ENCODE results near the gene KLHL4.
"Not testable (repeated sequence)": the region's sequence is repeated elsewhere in the genome, so short reads cannot be mapped to it uniquely, and the experiment has no call there.

Gene KLHL4

DNA sequence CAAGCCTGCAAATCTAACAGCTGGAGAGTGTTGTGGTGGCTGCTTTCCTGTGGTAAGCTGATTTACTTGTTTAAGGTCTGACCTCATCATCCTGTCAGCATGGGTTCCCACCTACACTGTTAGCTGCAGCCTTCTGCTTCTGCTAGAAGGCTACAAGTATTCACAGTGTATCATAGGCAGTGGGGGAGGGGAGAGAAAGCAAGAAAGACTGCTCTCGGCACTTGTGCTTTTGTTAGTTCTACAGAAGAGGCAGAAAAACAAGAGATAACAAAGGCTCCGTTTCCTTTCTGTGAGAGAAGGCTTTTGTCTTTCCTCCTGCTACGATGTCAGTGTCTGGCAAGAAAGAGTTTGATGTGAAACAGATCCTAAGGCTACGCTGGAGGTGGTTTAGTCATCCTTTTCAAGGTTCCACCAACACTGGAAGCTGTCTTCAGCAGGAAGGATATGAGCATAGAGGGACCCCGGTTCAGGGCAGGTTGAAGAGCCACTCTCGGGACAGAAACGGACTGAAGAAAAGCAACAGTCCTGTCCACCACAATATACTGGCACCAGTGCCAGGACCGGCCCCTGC lies at the start of gene KLHL4:
Gene KLHL4 (plus strand): TSS at position 232 of the 571 bp plus-strand sequence. CDS start 92 bp downstream, at position 324.
- DNase-seq (ENCODE audit: low read depth in 1 of 2, low spot score in 1 of 2) = no peak

DNA sequence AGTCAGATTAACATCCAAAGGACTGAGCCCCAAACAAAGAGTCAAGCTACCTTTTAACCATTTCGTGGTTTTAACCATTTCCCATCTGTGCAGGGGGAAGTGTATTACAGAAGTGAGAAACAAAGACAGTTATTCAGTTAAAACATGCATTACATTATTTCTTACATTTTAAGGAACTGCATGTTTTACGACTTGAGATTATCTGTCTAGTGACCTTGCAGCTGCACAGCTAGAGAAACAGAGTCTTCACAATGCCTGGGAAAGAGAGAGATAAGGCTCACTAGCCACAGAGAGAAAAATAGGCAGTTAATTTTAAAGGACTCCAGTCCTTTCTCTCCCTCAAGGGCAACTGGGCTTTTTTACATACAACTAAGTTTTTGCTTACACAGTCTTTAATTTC lies 48.7 kb upstream of the KLHL4 start:
- DNase-seq (ENCODE audit: low read depth in 1 of 2, low spot score in 1 of 2) = no peak

- no peak for DNase-seq (ENCODE audit: low read depth in 1 of 2, low spot score in 1 of 2)
Measured at GRCh38 chrX:87475793-87476192, 41.8 kb upstream of the KLHL4 start.

- not testable (repeated sequence) for DNase-seq (ENCODE audit: low read depth in 1 of 2, low spot score in 1 of 2)
Measured at GRCh38 chrX:87478703-87479102, 38.9 kb upstream of the KLHL4 start.

GRCh38 chrX:87489071-87489470 lies 28.5 kb upstream of the KLHL4 start:
- DNase-seq (ENCODE audit: low read depth in 1 of 2, low spot score in 1 of 2) = no peak

GRCh38 chrX:87515836-87516235 lies 1.8 kb upstream of the KLHL4 start:
- no peak for DNase-seq (ENCODE audit: low read depth in 1 of 2, low spot score in 1 of 2)

- no peak for DNase-seq (ENCODE audit: low read depth in 1 of 2, low spot score in 1 of 2)
Measured at GRCh38 chrX:87516717-87517121, 883 bp upstream of the KLHL4 start.

- DNase-seq (ENCODE audit: low read depth in 1 of 2, low spot score in 1 of 2) = no peak
Measured at GRCh38 chrX:87518504-87518903, 902 bp downstream of the KLHL4 start.

DNA sequence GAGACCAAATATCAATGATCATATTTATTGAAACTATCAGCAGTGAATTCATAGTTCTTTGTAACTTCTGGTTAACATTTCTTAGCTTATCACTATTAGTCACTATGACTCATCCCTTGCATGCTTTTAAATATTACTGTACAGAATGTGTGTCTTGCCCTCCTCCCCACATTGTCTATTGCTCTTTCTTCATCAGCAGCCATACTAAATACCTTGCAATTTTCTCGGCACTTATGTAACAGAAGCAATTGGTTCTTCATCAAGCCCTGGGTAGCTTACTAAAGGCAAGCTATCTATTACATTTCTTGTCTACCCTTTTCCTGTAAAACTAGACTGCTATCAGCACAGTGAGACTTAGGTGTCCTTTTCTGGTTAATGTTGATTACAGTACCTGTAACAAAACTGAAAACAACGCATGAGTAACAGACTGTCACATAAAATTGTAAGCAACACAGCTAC lies 8.2 kb downstream of the KLHL4 start:
- no peak for DNase-seq (ENCODE audit: low read depth in 1 of 2, low spot score in 1 of 2)

DNA sequence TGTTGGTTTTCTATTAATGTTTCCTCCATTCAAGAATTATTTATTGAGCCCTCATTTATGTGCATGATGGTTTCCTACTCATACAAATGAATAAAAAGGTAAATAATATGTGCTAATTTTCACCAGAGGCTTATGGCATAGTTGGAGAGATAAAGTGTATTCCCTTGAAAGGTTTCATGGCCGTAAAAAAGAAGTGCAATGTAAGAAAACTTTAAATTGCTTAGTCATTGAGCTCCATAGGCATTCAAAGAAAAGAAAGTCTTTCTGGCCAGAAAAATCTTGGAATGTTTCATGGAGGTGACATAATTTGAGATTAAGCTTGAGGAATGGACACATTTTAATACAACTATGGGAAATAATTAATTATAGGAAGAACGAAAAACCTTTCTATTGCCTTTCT lies 8.7 kb downstream of the KLHL4 start:
- no peak for DNase-seq (ENCODE audit: low read depth in 1 of 2, low spot score in 1 of 2)

DNA sequence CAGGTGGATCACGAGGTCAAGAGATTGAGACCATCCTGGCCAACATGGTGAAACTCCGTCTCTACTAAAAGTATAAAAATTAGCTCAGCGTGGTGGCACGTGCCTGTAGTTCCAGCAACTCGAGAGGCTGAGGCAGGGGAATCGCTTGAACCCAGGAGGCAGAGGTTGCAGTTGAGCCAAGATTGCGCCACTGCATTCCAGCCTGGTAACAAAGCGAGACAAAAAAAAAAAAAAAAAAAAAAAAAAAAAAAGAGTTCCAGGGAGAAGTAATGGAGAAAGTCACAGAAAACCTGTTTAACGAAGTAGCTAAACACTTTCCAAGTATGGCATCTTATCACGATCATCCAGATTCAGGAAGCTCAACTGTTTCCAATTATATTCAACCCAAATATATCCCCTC lies 10.9 kb downstream of the KLHL4 start:
- DNase-seq (ENCODE audit: low read depth in 1 of 2, low spot score in 1 of 2) = no peak

- DNase-seq (ENCODE audit: low read depth in 1 of 2, low spot score in 1 of 2) = no peak
Measured at GRCh38 chrX:87571964-87572363, 54.4 kb downstream of the KLHL4 start.

DNA sequence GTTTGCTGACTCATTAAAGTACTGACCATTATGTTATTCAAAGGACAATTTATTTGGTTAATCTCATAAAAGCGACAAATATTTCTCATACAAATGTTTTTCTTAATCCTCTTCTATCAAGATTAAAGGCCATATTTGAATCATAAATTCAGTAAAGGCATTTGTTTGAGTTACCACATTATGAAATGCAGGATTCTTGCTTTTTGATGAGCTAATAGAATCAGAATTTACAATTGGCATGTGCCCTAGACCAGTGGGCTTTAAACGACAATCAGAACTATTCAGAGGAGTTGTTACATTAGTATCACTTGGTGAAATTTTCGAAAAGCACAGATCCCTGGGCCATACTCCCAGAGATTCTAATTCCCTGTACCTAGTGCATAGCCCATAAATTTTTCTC lies 55.3 kb downstream of the KLHL4 start:
- no peak for DNase-seq (ENCODE audit: low read depth in 1 of 2, low spot score in 1 of 2)

DNA sequence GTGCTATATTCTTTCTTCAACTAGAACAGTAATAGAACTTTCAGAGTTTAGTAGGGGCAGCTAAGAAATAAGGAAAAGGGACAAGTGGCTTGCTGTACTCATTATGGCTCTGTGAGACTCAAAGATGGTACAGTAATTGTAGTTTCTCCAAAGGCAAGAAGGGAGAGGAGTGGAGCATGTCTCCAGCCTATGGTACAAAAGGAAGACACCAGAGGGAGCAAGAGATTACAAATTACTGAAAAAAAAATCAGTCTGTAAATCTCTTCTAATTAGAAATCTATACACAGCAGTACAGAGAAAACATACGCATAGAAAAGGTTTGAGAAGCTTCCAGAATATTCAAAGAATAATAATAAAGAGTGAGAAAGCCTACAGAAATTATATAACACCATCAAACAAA lies 61.4 kb downstream of the KLHL4 start:
- DNase-seq (ENCODE audit: low read depth in 1 of 2, low spot score in 1 of 2) = no peak

DNA sequence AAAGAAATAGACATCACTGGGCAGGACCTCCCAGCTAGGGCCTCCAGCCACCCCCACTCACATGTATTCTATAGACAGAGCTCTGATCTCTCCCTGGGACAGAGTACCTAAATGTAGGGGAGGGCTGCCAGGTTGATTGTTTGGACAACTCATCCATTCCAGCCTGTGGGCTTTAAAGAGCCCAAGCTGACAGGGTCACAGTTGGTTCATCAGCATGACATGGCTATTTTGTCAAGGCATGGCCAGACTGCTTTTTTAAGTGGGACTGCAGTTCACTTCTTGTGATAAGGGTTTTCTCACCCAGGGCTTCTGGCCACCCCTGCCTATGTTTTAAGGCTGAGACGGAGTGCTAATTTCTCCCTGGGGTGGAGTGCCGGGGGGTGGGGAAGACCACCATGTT lies 63.3 kb downstream of the KLHL4 start:
- DNase-seq (ENCODE audit: low read depth in 1 of 2, low spot score in 1 of 2) = no peak

- no peak for DNase-seq (ENCODE audit: low read depth in 1 of 2, low spot score in 1 of 2)
Measured at GRCh38 chrX:87582453-87582852, 64.9 kb downstream of the KLHL4 start.

GRCh38 chrX:87583679-87584078 lies 66.1 kb downstream of the KLHL4 start:
- no peak for DNase-seq (ENCODE audit: low read depth in 1 of 2, low spot score in 1 of 2)

- DNase-seq (ENCODE audit: low read depth in 1 of 2, low spot score in 1 of 2) = no peak
Measured at GRCh38 chrX:87616371-87616770, 98.8 kb downstream of the KLHL4 start.

GRCh38 chrX:87621697-87622096 lies 104.1 kb downstream of the KLHL4 start:
- no peak for DNase-seq (ENCODE audit: low read depth in 1 of 2, low spot score in 1 of 2)

DNA sequence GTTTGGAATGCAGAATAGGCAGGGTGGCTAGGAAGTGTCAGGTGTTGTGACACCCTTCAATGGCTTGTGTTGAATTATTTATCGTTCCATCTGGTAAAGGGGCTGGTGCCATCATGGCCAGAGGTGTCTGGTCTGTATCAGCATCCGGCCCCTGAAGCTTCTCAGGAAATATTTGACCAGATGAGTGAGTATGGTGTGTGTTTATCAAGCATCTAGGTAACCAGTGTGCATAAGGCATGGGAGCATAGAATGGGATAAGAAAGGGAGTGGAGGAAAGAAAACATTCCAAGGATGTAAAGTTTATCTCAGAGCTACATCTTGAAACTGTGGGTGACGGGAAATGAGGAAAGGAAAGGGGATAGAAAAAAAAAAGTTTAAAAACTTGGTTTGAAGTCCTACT lies 109.4 kb downstream of the KLHL4 start:
- DNase-seq (ENCODE audit: low read depth in 1 of 2, low spot score in 1 of 2) = no peak

GRCh38 chrX:87634361-87634760 lies 116.8 kb downstream of the KLHL4 start:
- no peak for DNase-seq (ENCODE audit: low read depth in 1 of 2, low spot score in 1 of 2)

DNA sequence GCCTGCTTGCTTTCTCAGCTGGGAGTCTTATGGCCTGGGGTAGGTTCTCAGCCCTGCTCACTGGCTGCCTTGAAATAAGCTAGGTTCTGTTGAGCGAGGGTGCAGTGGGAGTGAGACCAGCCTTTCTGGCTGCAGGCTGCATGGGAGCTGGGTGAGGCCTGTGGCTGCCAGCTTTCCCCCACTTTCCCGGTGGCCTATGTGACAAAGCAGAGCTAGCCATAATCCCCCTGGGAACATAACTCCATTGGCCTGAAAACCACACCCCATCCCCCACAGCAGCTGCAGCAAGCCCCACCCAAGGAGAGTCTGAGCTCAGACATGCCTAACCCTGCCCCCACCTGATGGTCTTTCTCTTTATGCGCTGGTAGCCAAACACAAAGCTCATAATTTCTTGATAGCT lies 118.9 kb downstream of the KLHL4 start:
- DNase-seq (ENCODE audit: low read depth in 1 of 2, low spot score in 1 of 2) = no peak

- DNase-seq (ENCODE audit: low read depth in 1 of 2, low spot score in 1 of 2) = not testable (repeated sequence)
Measured at GRCh38 chrX:87641439-87641838, 123.8 kb downstream of the KLHL4 start.

GRCh38 chrX:87661761-87662160 lies 144.2 kb downstream of the KLHL4 start:
- DNase-seq (ENCODE audit: low read depth in 1 of 2, low spot score in 1 of 2) = no peak

Measured in stimulated activated CD4-positive, alpha-beta T cell treated with anti-CD3 and anti-CD28 coated beads, Interleukin-15, amount 100 ng/mL, for 1 hour (primary cell).